Activated T-helper 1 cell treated with anti-CD3 and anti-CD28 coated beads, Interleukin-12 subunit alpha, Interleukin-12 subunit beta, Interleukin-2, Interleukin-4 antibody, amounts not matched to agents 30 ng/mL and 10 ng/mL and 1 ng/mL, durations not matched to agents 14 hours and 24 hours and 36 hours (primary cell): ENCODE results near the gene OTUB2. TPM values are rescaled to one million over a fixed set of nuclear protein-coding genes. Genes with fewer than 3 reads are reported as not detected.
A peak's percentile ranks its signal among the peaks of the same experiment; 100 is the strongest.

Experiments used
- DNase-seq: peaks from one replicate; pipeline ENCODE4 v3.0.0; 2021; ENCODE audit warnings: low spot score
- H3K27ac Mint-ChIP-seq: one replicate; pipeline ENCODE4 v1.8.0; 2021; ENCODE audit warnings: mild to moderate bottlenecking, mixed read lengths
- H3K27me3 Mint-ChIP-seq: one replicate; pipeline ENCODE4 v1.8.0; 2022; ENCODE audit warnings: mild to moderate bottlenecking, moderate library complexity, mixed read lengths; ENCODE audit not compliant: insufficient read depth
- H3K36me3 Mint-ChIP-seq: one replicate; pipeline ENCODE4 v1.8.0; 2021; ENCODE audit warnings: low read depth, mixed read lengths
- H3K4me1 Mint-ChIP-seq: one replicate; pipeline ENCODE4 v1.8.0; 2021; ENCODE audit warnings: low read depth, mixed read lengths
- H3K4me3 Mint-ChIP-seq: one replicate; pipeline ENCODE4 v1.8.0; 2021; ENCODE audit warnings: mild to moderate bottlenecking, moderate library complexity, mixed read lengths
- H3K9me3 Mint-ChIP-seq: one replicate; pipeline ENCODE4 v1.8.0; 2021; ENCODE audit warnings: mixed read lengths
- intact Hi-C: fragments of 100-400 bp; cut with micrococcal nuclease; formaldehyde crosslinking; loops from one replicate; pipeline ENCODE4 v1.15.1; 2024
- total RNA-seq: library from RNA; stranded (reverse); gene quantifications from 2 replicates; pipeline ENCODE4 v1.2.3, GENCODE V29; 2022

The OTUB2 gene
- total RNA-seq, result 1.5 TPM in 2 replicates

- no peaks in the 10 kb centered on the region for H3K27me3 Mint-ChIP-seq
These were observed at the start of gene OTUB2 for GRCh38 chr14:94026173-94026888. Gene OTUB2, plus strand, starts transcription at chr14:94026340. Its CDS starts 198 bp downstream, at chr14:94026538.

GRCh38 chr14:93976477-93977057 is 49.6 kb upstream of the OTUB2 start, which contains the start of gene ASB2:
Gene ASB2, minus strand, starts transcription at chr14:93976570. Its CDS starts 12,031 bp downstream, at chr14:93964539.
- Mint-ChIP-seq H3K36me3 (peaks cover 21% of the 10 kb centered on the region), H3K27ac (peak within 1 kb of the TSS; percentile 99), H3K9me3 (peaks cover 7% of the 10 kb centered on the region), H3K4me1 (peaks cover 93% of the 10 kb centered on the region), H3K27me3 (peaks cover 2% of the 10 kb centered on the region), H3K4me3 (peak within 1 kb of the TSS; percentile 76)
- DNase-seq, result no peak
- intact Hi-C loops, result loop anchor here (1.0 kb wide), 3 partner anchors 13 to 50 kb away; partner anchors contain the start of gene OTUB2

More at GRCh38 chr14:94026173-94026888, at the start of gene OTUB2:
- peaks cover 3% of the 10 kb centered on the region for H3K36me3 Mint-ChIP-seq
- no peaks in the 10 kb centered on the region for H3K9me3 Mint-ChIP-seq
- peak within 1 kb of the TSS; percentile 60 for H3K27ac Mint-ChIP-seq
- peaks cover 39% of the 10 kb centered on the region for H3K4me1 Mint-ChIP-seq
- H3K4me3 Mint-ChIP-seq, result peak within 1 kb of the TSS; percentile 85
- intact Hi-C loops, result loop anchor here (1.0 to 5.0 kb wide), 9 partner anchors 22 to 151 kb away; partner anchors contain the start of genes ASB2, DDX24, IFI27L1 and IFI27L2
- DNase-seq, result peak; percentile 96

- peaks cover 2% of the 10 kb centered on the region for H3K27me3 Mint-ChIP-seq
- DNase-seq, result no peak
- H3K36me3 Mint-ChIP-seq, result peaks cover 21% of the 10 kb centered on the region
- intact Hi-C loops, result no loop called here
- H3K4me3 Mint-ChIP-seq, result peak overlapping the region; percentile 76
- peak overlapping the region; percentile 99 for H3K27ac Mint-ChIP-seq
- peaks cover 7% of the 10 kb centered on the region for H3K9me3 Mint-ChIP-seq
- peaks cover 93% of the 10 kb centered on the region for H3K4me1 Mint-ChIP-seq
These were observed 49.0 kb upstream of the OTUB2 start for GRCh38 chr14:93977171-93977570.

DNA sequence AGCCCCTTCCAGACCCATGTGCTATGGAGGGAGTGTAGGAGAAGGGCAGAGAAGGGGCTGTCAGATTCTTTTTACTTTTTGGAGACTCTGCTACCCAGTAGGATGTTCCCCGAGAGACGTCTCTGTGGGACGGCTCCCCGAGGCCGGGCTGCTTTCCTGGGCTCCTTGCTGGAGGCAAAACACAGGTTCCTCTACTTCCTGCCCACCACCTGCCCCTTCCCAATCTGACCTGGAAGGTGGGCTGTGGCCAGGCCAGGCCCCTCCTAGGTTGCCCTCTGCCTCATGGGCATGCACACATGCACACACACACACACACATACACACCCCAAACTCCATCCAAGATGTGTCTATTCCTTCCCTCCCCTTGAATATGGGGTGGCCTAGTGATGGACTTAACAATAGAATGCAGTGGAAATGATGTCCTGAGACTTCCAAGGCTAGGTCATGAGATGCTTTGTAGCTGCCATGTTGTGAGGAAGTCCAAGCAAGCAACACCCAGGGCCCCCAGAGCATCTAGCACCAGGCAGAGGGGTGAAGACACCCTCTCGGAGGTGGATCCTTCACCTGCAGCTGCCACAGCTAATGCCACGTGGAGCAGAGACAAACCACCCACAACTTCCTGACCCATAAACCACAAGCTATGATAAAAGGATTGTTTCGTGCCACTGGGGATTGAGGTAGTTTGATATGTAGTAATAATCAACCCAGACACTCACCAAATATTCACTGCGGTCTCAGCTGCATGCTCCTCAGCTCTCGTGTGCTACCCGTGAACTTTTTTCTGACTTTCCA is 48.2 kb upstream of the OTUB2 start:
- H3K4me1 Mint-ChIP-seq, result peaks cover 86% of the 10 kb centered on the region

GRCh38 chr14:93978735-93979134 is 47.4 kb upstream of the OTUB2 start:
- intact Hi-C loops, result loop anchor here (1.0 kb wide), 4 partner anchors 8 to 43 kb away; no protein-coding TSS in a partner anchor

More for the DNA sequence above, 48.2 kb upstream of the OTUB2 start:
- H3K27ac Mint-ChIP-seq, result peak overlapping the region; percentile 99
- H3K36me3 Mint-ChIP-seq, result peaks cover 21% of the 10 kb centered on the region
- peak; percentile 77 for DNase-seq
- intact Hi-C loops, result loop anchor here (1.0 kb wide), 4 partner anchors 8 to 43 kb away; no protein-coding TSS in a partner anchor
- H3K27me3 Mint-ChIP-seq, result peaks cover 2% of the 10 kb centered on the region
- H3K9me3 Mint-ChIP-seq, result peaks cover 7% of the 10 kb centered on the region
- peak overlapping the region; percentile 48 for H3K4me3 Mint-ChIP-seq

GRCh38 chr14:93980456-93981201 is 45.5 kb upstream of the OTUB2 start:
- Mint-ChIP-seq H3K27ac (peak overlapping the region; percentile 80), H3K9me3 (peaks cover 7% of the 10 kb centered on the region), H3K4me3 (peak overlapping the region; percentile 55), H3K27me3 (peaks cover 2% of the 10 kb centered on the region), H3K36me3 (peaks cover 16% of the 10 kb centered on the region), H3K4me1 (peaks cover 63% of the 10 kb centered on the region)
- intact Hi-C loops, result loop anchor here (1.0 kb wide), 1 partner anchor 9 kb away; no protein-coding TSS in a partner anchor
- DNase-seq, result no peak

More at GRCh38 chr14:93978735-93979134, 47.4 kb upstream of the OTUB2 start:
- peak overlapping the region; percentile 99 for H3K27ac Mint-ChIP-seq
- peaks cover 7% of the 10 kb centered on the region for H3K9me3 Mint-ChIP-seq
- peak overlapping the region; percentile 48 for H3K4me3 Mint-ChIP-seq
- peaks cover 80% of the 10 kb centered on the region for H3K4me1 Mint-ChIP-seq
- DNase-seq, result no peak
- peaks cover 2% of the 10 kb centered on the region for H3K27me3 Mint-ChIP-seq
- H3K36me3 Mint-ChIP-seq, result peaks cover 18% of the 10 kb centered on the region

DNA sequence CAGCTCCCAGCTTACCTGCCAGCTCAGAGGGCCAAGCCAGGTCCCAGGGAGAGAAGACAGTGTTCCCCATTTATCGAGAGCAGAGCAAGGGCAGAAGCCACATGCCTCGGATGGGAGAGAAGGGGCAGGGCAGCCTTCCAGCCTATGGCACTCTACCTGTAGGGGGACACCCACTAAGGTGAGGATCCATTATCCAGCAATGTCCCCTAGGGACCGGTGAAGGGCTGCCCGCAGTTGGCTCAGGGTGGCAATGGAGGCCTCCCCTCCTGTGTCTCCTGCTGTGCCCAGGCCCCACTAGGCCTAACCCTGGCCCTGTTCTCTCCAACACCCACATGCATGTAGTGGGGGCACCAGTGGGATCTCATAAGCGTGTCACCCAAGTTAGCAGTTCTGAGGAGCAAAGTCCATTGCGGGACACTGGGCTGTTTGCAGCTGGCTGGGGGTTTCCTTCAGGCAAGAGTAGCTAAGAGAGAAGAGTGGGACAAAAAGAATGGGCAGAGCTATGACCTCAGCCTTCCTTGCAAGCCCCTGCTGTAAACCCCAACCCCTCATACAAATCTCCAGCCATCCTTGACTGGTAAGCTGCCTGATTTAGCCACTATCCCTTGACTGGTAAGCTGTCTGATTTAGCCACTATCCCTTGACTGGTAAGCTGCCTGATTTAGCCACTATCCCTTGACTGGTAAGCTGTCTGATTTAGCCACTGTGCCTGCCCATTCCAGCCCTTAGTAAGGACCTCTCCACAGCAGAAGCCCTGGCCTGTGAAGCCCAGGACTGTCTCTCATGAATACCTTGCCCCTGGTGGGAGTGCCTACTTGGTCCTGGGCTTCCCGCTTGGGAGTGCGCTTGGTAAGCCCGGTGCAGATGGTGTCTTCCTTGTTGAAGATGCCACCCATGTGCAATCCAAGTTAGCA is 44.6 kb upstream of the OTUB2 start:
- H3K27ac Mint-ChIP-seq, result peak overlapping the region; percentile 23
- peaks cover 2% of the 10 kb centered on the region for H3K27me3 Mint-ChIP-seq
- H3K9me3 Mint-ChIP-seq, result peaks cover 7% of the 10 kb centered on the region
- DNase-seq, result no peak
- peaks cover 53% of the 10 kb centered on the region for H3K4me1 Mint-ChIP-seq
- no peak overlapping the region for H3K4me3 Mint-ChIP-seq
- peaks cover 11% of the 10 kb centered on the region for H3K36me3 Mint-ChIP-seq
- intact Hi-C loops, result loop anchor here (1.0 kb wide), 1 partner anchor 8 kb away; no protein-coding TSS in a partner anchor

GRCh38 chr14:93982230-93983007 is 43.7 kb upstream of the OTUB2 start:
- peaks cover 7% of the 10 kb centered on the region for H3K9me3 Mint-ChIP-seq
- peaks cover 2% of the 10 kb centered on the region for H3K27me3 Mint-ChIP-seq
- H3K36me3 Mint-ChIP-seq, result peaks cover 9% of the 10 kb centered on the region
- H3K4me1 Mint-ChIP-seq, result peaks cover 45% of the 10 kb centered on the region
- no peak for DNase-seq
- intact Hi-C loops, result no loop called here
- H3K4me3 Mint-ChIP-seq, result no peak overlapping the region
- H3K27ac Mint-ChIP-seq, result no peak overlapping the region

GRCh38 chr14:93984070-93984469 is 42.1 kb upstream of the OTUB2 start:
- Mint-ChIP-seq H3K4me3 (no peak overlapping the region), H3K27ac (no peak overlapping the region), H3K4me1 (peaks cover 28% of the 10 kb centered on the region), H3K27me3 (peaks cover 2% of the 10 kb centered on the region), H3K36me3 (peaks cover 6% of the 10 kb centered on the region), H3K9me3 (no peaks in the 10 kb centered on the region)
- intact Hi-C loops, result no loop called here
- no peak for DNase-seq

DNA sequence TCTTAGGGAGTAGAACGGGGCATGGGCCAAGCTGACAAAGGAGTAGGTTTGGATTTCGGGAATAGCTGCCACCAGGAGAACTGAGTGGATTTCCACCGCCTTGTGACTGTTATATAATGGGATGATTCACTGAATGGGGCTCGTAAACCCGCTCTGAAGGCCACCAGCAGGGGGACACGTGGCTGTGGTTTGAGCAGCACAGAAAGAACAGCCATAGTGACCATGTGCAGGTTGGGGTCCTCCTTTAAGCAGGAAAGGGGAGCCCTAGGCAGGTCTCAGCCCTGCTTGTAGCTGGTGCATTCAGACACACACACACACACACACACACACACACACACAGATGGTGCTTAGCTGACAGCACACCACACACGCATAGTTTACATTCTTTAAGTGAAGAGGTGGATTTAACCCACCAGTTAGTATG is 41.1 kb upstream of the OTUB2 start:
- Mint-ChIP-seq H3K4me1 (peaks cover 23% of the 10 kb centered on the region), H3K9me3 (no peaks in the 10 kb centered on the region), H3K27ac (no peak overlapping the region), H3K36me3 (peaks cover 6% of the 10 kb centered on the region), H3K27me3 (peaks cover 2% of the 10 kb centered on the region), H3K4me3 (no peak overlapping the region)
- intact Hi-C loops, result no loop called here
- DNase-seq, result no peak

DNA sequence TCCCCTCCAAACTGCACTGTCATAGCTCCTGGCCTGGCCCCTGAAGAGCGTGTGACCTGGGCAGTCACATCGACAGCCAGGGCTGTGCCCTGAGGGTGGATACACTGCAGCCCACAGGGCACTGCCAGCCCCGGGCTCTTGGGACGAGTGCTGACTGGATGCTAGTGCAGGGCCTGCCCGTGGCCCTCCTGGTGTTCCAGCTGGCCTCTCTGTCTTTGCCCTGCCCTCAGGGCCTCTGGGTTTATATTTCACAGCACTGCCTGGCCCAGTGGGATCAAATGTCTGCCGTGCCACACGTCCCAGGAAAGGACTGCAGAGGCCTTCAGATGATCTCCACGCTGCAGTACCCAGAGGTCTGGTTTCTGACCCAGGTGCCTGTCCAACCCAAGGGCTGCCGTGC is 39.2 kb upstream of the OTUB2 start:
- peaks cover 11% of the 10 kb centered on the region for H3K4me1 Mint-ChIP-seq
- H3K36me3 Mint-ChIP-seq, result no peaks in the 10 kb centered on the region
- intact Hi-C loops, result no loop called here
- no peaks in the 10 kb centered on the region for H3K9me3 Mint-ChIP-seq
- DNase-seq, result no peak
- H3K4me3 Mint-ChIP-seq, result no peak overlapping the region
- H3K27ac Mint-ChIP-seq, result no peak overlapping the region
- no peaks in the 10 kb centered on the region for H3K27me3 Mint-ChIP-seq
